A549 (cell line): ENCODE data around the gene PSMD9.

ENCODE experiments used
- CHD2 ChIP-seq: fragments of 150-350 bp; IDR thresholded peaks from 2 replicates; pipeline ENCODE4 v1.6.1; 2014; ENCODE audit warnings: low read length; ENCODE audit not compliant: partially characterized antibody
- EP300 ChIP-seq, 2 experiments: fragments of >200 bp; sonication (Bioruptor Twin); formaldehyde crosslinking; IDR thresholded peaks; 2 replicates in 1 of 2; 3 replicates in 1 of 2; pipeline ENCODE4 v1.6.1; 2016 to 2017
- JUN ChIP-seq, 2 experiments: fragments of >200 bp; sonication (Bioruptor Twin); formaldehyde crosslinking; IDR thresholded peaks; 2 replicates in 1 of 2; 3 replicates in 1 of 2; pipeline ENCODE4 v1.6.1; 2016 to 2017
- POLR2A ChIP-seq: IDR thresholded peaks from 2 replicates; pipeline ENCODE4 v1.6.1; 2012; ENCODE audit warnings: mild to moderate bottlenecking, low read length
- POLR2AphosphoS2 ChIP-seq: conservative IDR thresholded peaks from 2 replicates; pipeline ENCODE4 v1.6.1; 2012; ENCODE audit warnings: low read length, improper control_type of control experiment, inconsistent platforms
- RAD21 ChIP-seq, 2 experiments: fragments of >200 bp in 1 of 2; sonication (Bioruptor Twin) in 1 of 2; formaldehyde crosslinking in 1 of 2; IDR thresholded peaks in 1 of 2; conservative IDR thresholded peaks in 1 of 2; 2 replicates in 1 of 2; 3 replicates in 1 of 2; pipeline ENCODE4 v1.6.1; 2012 to 2018; ENCODE audit warnings: inconsistent platforms in 1 of 2
- RCOR1 ChIP-seq: fragments of 150-350 bp; IDR thresholded peaks from 2 replicates; pipeline ENCODE4 v1.6.1; 2014; ENCODE audit warnings: antibody characterized with exemption, low read length, low read depth
- SMC3 ChIP-seq: fragments of >200 bp; sonication (Bioruptor Twin); formaldehyde crosslinking; IDR thresholded peaks from 3 replicates; pipeline ENCODE4 v1.6.1; 2018; ENCODE audit warnings: inconsistent platforms
- ZFP36 ChIP-seq: fragments of 450-650 bp; IDR thresholded peaks from 2 replicates; pipeline ENCODE4 v1.6.1; 2014; ENCODE audit warnings: borderline replicate concordance; ENCODE audit not compliant: partially characterized antibody
- TF ChIP-seq, protein P1 (sequence below): fragments of >200 bp; sonication (Bioruptor Twin); formaldehyde crosslinking; IDR thresholded peaks from 3 replicates; pipeline ENCODE4 v1.5.1; 2016
- TF ChIP-seq, protein P2 (sequence below): fragments of 200-600 bp; sonication (generic); IDR thresholded peaks from 2 replicates; pipeline ENCODE4 v1.6.1; 2016; ENCODE audit warnings: antibody characterized with exemption, mild to moderate bottlenecking, moderate library complexity

DNA sequence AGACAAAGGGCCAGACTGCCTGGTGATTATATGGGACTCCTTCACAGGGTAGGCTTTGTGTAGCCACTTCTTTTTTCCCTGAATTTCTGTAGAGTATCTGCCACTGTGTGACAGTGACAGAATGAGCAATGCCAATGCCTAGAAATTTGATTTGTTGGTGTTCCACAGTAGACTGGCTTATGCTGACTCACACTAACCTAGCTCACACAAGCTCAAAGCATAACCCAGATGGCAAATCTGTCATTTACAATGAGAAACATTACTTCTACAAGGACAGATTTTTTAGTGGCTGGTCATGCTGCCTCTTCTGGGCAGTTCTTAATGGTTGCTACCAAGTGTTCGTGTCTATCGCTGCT lies 45.7 kb downstream of the PSMD9 start:
- TF ChIP-seq, protein P1, sequence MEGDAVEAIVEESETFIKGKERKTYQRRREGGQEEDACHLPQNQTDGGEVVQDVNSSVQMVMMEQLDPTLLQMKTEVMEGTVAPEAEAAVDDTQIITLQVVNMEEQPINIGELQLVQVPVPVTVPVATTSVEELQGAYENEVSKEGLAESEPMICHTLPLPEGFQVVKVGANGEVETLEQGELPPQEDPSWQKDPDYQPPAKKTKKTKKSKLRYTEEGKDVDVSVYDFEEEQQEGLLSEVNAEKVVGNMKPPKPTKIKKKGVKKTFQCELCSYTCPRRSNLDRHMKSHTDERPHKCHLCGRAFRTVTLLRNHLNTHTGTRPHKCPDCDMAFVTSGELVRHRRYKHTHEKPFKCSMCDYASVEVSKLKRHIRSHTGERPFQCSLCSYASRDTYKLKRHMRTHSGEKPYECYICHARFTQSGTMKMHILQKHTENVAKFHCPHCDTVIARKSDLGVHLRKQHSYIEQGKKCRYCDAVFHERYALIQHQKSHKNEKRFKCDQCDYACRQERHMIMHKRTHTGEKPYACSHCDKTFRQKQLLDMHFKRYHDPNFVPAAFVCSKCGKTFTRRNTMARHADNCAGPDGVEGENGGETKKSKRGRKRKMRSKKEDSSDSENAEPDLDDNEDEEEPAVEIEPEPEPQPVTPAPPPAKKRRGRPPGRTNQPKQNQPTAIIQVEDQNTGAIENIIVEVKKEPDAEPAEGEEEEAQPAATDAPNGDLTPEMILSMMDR, result no peak
- TF ChIP-seq POLR2A (no peak), SMC3 (no peak), RCOR1 (no peak), JUN (IDR thresholded peaks at IDR 0.05) (no peak), POLR2AphosphoS2 (no peak), RAD21 (conservative IDR thresholded peaks at IDR 0.05 in 1 of 2, IDR thresholded peaks at IDR 0.05 in 1 of 2) (no peak), CHD2 (no peak), ZFP36 (no peak), EP300 (IDR thresholded peaks at IDR 0.05) (no peak)
- TF ChIP-seq, protein P2, sequence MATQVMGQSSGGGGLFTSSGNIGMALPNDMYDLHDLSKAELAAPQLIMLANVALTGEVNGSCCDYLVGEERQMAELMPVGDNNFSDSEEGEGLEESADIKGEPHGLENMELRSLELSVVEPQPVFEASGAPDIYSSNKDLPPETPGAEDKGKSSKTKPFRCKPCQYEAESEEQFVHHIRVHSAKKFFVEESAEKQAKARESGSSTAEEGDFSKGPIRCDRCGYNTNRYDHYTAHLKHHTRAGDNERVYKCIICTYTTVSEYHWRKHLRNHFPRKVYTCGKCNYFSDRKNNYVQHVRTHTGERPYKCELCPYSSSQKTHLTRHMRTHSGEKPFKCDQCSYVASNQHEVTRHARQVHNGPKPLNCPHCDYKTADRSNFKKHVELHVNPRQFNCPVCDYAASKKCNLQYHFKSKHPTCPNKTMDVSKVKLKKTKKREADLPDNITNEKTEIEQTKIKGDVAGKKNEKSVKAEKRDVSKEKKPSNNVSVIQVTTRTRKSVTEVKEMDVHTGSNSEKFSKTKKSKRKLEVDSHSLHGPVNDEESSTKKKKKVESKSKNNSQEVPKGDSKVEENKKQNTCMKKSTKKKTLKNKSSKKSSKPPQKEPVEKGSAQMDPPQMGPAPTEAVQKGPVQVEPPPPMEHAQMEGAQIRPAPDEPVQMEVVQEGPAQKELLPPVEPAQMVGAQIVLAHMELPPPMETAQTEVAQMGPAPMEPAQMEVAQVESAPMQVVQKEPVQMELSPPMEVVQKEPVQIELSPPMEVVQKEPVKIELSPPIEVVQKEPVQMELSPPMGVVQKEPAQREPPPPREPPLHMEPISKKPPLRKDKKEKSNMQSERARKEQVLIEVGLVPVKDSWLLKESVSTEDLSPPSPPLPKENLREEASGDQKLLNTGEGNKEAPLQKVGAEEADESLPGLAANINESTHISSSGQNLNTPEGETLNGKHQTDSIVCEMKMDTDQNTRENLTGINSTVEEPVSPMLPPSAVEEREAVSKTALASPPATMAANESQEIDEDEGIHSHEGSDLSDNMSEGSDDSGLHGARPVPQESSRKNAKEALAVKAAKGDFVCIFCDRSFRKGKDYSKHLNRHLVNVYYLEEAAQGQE, result no peak
